ENCODE data around the gene NGRN. TPM values are rescaled to one million over a fixed set of nuclear protein-coding genes. Genes with fewer than 3 reads are reported as not detected.
A peak's percentile ranks its signal among the peaks of the same experiment; 100 is the strongest.

The NGRN gene
- total RNA-seq, 1 donor: 68.4 TPM

DNA sequence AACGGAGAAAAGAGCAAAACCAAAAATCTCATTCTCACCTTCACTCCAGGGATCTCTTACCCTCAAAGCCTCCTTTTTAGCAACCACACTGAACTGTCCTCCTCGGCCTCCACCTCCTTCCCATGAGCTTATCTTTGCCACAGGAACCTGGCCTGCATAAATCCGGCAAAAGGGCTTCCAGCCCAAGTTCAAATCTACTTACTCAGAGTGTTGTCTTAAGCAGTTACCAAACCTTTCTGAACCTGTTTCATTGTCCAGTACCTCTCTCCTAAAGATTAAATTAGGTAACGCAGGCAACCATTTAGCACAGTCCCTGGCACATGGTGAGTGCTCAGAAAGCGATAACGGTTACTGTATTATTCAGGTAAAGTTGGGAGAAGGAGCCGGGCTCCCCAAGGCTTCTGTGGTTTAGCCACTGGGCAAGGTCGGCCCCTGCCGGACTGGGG is 32.5 kb upstream of the NGRN start:
- H3K4me1 ChIP-seq (ENCODE audit: insufficient read depth, low read length): peaks cover 18% of the 10 kb centered on the region
- H2AFZ ChIP-seq (ENCODE audit: low read length): peak overlapping the region; percentile 11
- H3K4me3 ChIP-seq (ENCODE audit: insufficient read depth, low read length): peak overlapping the region; percentile 96
- TF ChIP-seq, protein P1, sequence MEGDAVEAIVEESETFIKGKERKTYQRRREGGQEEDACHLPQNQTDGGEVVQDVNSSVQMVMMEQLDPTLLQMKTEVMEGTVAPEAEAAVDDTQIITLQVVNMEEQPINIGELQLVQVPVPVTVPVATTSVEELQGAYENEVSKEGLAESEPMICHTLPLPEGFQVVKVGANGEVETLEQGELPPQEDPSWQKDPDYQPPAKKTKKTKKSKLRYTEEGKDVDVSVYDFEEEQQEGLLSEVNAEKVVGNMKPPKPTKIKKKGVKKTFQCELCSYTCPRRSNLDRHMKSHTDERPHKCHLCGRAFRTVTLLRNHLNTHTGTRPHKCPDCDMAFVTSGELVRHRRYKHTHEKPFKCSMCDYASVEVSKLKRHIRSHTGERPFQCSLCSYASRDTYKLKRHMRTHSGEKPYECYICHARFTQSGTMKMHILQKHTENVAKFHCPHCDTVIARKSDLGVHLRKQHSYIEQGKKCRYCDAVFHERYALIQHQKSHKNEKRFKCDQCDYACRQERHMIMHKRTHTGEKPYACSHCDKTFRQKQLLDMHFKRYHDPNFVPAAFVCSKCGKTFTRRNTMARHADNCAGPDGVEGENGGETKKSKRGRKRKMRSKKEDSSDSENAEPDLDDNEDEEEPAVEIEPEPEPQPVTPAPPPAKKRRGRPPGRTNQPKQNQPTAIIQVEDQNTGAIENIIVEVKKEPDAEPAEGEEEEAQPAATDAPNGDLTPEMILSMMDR (IDR thresholded peaks at IDR 0.05; ENCODE audit: extremely low read depth, low read depth, low read length): peak; percentile 45
- peak overlapping the region; percentile 91 for H3K27ac ChIP-seq (ENCODE audit: low read depth, low read length)
- H3K36me3 ChIP-seq (ENCODE audit: insufficient read depth, low read length): peaks cover 38% of the 10 kb centered on the region
- peaks cover 30% of the 10 kb centered on the region for H3K79me2 ChIP-seq (ENCODE audit: insufficient read depth, low read length)
- peak; percentile 92 for DNase-seq (ENCODE audit: insufficient read length, low spot score, missing footprints)
- H3K4me2 ChIP-seq (ENCODE audit: insufficient read depth, low read length): peak overlapping the region; percentile 89
- peaks cover 17% of the 10 kb centered on the region for H4K20me1 ChIP-seq (ENCODE audit: insufficient read depth, low read length)
- H3K9me3 ChIP-seq (ENCODE audit: low read depth, low read length): no peaks in the 10 kb centered on the region
- no peaks in the 10 kb centered on the region for H3K27me3 ChIP-seq (ENCODE audit: insufficient read depth, low read length)

DNA sequence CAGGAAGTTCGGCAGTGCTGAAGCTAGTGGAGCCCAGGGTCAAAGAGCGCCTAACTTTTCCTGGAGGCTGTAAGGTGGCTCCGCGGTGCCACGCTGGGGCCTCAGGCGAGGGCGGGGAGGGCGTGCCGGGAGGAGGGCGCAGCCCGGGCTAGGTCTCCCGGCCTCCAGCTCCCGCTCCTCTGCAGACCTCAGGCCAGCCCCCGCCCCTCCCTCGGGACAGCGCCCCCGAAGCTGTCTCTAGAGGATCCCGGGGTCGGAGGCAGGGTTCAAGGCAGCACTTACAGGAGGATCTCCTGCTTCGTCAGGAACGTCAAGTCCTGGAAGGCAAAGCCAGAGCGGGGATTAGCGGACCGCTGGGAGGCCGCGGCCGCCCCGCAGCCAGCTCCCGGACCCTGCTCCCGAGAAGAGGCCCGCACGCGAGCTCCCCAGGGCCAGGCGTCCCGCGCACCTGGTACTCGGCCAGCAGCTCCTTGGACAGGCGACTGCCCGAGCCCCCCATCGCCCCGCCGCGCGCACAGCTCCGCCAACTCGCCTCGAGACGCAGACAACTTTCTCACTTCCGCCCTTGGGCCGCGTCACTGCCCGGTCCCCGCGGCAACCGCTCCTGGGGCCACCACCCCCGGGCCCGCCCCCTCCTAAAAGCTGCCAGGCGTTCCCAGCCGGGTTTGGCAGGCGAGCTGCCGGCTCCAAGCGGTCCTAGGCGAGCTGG is 31.9 kb upstream of the NGRN start, which contains the start of gene CIB1:
Gene CIB1 (minus strand): TSS at position 555 of the 709 bp plus-strand sequence. CDS start 56 bp downstream, at position 499.
- Histone ChIP-seq H3K4me2 (ENCODE audit: insufficient read depth, low read length) (peak within 1 kb of the TSS; percentile 99), H3K9me3 (ENCODE audit: low read depth, low read length) (no peaks in the 10 kb centered on the region), H3K4me3 (ENCODE audit: insufficient read depth, low read length) (peak within 1 kb of the TSS; percentile 96), H4K20me1 (ENCODE audit: insufficient read depth, low read length) (peaks cover 17% of the 10 kb centered on the region), H3K27me3 (ENCODE audit: insufficient read depth, low read length) (no peaks in the 10 kb centered on the region), H3K79me2 (ENCODE audit: insufficient read depth, low read length) (peaks cover 30% of the 10 kb centered on the region), H3K4me1 (ENCODE audit: insufficient read depth, low read length) (peaks cover 18% of the 10 kb centered on the region), H2AFZ (ENCODE audit: low read length) (peak within 1 kb of the TSS; percentile 96), H3K36me3 (ENCODE audit: insufficient read depth, low read length) (peaks cover 43% of the 10 kb centered on the region), H3K27ac (ENCODE audit: low read depth, low read length) (peak within 1 kb of the TSS; percentile 91)
- DNase-seq (ENCODE audit: insufficient read length, low spot score, missing footprints): peak; percentile 99
- TF ChIP-seq, protein P1 (IDR thresholded peaks at IDR 0.05; ENCODE audit: extremely low read depth, low read depth, low read length): no peak

DNA sequence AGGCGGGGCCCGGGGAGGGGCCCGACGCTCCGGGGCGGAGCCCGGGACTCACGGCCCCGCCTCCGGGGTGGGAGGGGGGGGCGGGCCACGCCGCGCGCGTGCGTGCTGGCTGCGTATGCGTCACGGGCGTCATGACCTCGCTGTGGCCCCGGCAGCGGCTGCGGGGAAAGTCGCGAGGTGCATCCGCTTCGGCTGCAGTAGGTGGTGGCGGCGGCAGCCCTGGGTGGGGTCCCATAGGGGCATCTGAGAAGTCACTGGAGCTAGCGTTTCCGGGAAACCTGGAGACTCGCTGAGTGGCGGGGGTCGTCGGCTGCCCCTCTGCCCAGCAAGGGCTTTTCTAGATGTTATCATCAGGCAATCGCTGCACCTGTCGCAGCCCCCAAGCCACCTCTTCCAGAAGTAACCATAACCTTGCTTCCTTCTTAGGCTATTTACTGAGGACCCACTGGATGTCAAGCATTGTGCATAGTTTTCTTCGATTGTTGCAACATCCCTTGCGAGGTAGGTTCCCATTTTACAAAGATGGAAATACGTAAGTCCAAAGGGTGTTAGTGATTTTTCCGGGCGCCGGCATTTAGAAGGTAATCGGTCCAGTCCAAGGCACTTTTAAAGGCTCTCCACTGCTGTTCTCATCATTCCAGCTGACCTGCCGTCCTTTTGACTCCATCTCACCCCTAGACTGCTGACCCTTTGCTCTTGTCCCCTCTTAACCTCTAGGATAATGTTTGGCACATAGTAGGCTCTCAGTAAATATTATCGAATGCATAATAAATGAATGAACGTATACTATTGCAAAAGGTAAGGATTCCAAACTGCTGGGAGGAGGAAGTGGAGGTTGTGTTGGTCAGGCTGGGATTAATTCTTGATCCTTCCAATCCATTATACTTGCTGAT is 31.1 kb upstream of the NGRN start, which contains the start of gene GDPGP1:
Gene GDPGP1 (plus strand): TSS at position 114 of the 893 bp plus-strand sequence. CDS start 6,700 bp downstream, outside the sequence.
- peak within 1 kb of the TSS; percentile 91 for H3K27ac ChIP-seq (ENCODE audit: low read depth, low read length)
- no peaks in the 10 kb centered on the region for H3K9me3 ChIP-seq (ENCODE audit: low read depth, low read length)
- peak within 1 kb of the TSS; percentile 99 for H3K4me2 ChIP-seq (ENCODE audit: insufficient read depth, low read length)
- H4K20me1 ChIP-seq (ENCODE audit: insufficient read depth, low read length): peaks cover 17% of the 10 kb centered on the region
- peaks cover 18% of the 10 kb centered on the region for H3K4me1 ChIP-seq (ENCODE audit: insufficient read depth, low read length)
- peaks cover 40% of the 10 kb centered on the region for H3K36me3 ChIP-seq (ENCODE audit: insufficient read depth, low read length)
- no peaks in the 10 kb centered on the region for H3K27me3 ChIP-seq (ENCODE audit: insufficient read depth, low read length)
- peak within 1 kb of the TSS; percentile 96 for H2AFZ ChIP-seq (ENCODE audit: low read length)
- peak; percentile 52 for DNase-seq (ENCODE audit: insufficient read length, low spot score, missing footprints)
- H3K79me2 ChIP-seq (ENCODE audit: insufficient read depth, low read length): peaks cover 30% of the 10 kb centered on the region
- TF ChIP-seq, protein P1 (IDR thresholded peaks at IDR 0.05; ENCODE audit: extremely low read depth, low read depth, low read length): no peak
- peak within 1 kb of the TSS; percentile 96 for H3K4me3 ChIP-seq (ENCODE audit: insufficient read depth, low read length)

Data from osteoblast (primary cell).